HG03135 (cell line): ENCODE data around the gene TLR3.

Source experiments
- ATAC-seq: cut with Tn5 transposase; IDR thresholded peaks from one replicate; pipeline ENCODE4 v1.9.1; 2021; ENCODE audit warnings: mild to moderate bottlenecking, moderate library complexity; ENCODE audit not compliant: unreplicated experiment

Gene TLR3

DNA sequence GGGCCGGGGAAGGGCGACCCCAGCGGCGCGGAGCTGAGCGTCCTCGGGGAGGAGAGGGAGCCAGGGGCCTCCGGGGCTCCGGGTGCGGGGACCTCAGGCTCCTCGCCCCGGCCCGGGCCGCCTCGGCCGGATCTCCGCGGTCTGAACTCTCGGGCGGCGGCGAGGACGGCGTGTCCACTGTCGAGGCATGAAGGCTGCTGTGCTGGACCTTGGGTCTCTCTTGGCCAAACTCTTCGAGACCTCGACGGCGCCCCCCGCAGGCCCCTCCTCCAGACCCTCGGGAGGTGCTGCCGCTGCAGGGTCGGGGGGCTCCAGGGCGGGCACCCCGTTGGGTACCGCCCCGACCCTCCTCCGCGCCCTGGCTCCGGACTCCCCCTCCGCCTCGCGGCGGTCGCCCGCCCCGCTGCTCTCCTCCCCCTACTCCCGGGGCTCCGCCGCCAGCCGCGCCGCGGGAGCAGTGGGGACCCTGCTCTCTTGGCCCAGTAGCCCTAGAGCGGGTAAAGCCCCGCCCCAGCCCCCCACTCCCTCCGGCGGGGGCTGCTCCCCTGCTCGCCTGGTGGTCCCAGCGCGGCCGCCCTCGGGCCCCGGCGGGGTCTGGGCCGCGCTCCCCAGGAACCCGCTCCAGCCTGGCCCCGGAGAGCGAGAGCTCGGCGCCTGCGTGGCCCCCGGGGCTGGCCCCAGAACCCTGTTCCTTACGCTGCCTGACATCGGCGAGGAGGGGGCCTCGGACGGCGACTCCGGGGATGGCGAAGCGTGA is 36.1 kb downstream of the TLR3 start:
- peak; percentile 33 for ATAC-seq

DNA sequence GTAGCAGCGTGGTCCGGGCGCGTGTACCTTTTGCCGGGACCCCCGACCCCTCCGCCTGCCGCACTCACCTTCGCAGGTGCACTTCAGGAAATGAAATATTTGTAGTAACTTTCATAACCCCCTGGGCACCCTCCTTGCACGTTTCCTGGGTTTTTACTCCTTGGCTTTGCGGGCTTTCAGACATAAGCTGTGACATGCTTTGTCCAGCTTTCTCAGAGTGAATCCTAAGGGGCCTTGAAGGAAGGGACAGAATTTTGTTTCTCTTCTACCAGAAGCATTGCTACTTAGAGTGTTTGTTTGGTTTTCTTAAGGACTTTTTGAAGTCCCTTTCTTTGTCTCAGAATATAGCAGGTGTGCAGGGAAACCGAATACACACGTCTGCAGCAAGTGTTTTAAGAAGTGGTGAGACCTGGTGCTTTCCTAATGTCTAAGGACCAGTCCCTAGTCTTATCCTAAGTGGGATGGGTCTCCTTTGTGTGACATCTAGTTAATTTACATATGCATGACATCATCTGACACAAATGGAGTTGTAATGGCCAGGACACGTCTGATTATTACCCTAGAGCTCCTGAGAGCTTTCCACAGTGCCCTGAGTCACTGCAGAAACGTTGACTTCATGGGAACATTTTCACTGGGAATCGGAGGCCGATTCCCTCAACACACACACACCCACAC is 36.8 kb downstream of the TLR3 start:
- no peak for ATAC-seq

- ATAC-seq: no peak
Measured at GRCh38 chr4:186107947-186108346, 39.0 kb downstream of the TLR3 start.

GRCh38 chr4:186108391-186108790 is 39.4 kb downstream of the TLR3 start:
- ATAC-seq: no peak

GRCh38 chr4:186109245-186109644 is 40.3 kb downstream of the TLR3 start:
- no peak for ATAC-seq

- ATAC-seq: no peak
Measured at GRCh38 chr4:186116697-186117096, 47.7 kb downstream of the TLR3 start.

DNA sequence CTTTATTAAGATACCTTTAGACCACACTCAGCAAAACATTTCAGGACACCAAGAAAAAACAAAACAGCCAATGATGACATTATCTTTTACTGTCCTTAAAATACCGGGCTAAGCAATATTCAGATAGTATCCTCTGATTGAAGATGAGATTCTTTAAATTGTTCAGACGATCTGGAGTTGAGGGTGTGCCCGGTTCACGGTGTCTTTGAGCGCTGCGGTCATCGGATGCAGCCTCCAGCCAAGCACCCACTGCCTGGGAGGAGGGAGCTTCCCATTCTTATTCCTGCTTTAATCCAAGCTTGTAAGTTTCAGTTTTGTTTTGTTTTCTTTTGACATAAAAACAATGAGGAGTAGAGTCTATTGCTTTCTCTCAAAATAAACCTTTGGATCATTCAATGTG is 49.6 kb downstream of the TLR3 start:
- no peak for ATAC-seq

DNA sequence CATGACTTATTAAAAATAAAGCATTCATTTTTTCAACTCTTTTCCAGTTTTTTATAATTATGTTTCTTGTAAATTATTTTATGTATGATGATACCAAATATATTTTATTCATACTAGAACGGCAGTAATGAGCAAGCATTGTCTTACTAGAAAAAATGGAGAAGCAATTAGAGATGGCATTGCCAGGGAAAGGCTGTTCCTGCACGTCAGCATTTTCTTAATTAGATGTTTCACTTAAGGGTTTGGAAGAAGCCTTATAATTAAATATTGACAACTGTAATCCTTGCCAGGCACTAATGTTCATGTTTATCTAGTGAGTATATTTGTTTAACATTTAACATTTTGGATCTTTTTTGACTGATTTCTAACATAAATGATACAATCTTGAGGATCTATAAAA is 52.1 kb downstream of the TLR3 start:
- no peak for ATAC-seq

- ATAC-seq: no peak
Measured at GRCh38 chr4:186128842-186129241, 59.9 kb downstream of the TLR3 start.

DNA sequence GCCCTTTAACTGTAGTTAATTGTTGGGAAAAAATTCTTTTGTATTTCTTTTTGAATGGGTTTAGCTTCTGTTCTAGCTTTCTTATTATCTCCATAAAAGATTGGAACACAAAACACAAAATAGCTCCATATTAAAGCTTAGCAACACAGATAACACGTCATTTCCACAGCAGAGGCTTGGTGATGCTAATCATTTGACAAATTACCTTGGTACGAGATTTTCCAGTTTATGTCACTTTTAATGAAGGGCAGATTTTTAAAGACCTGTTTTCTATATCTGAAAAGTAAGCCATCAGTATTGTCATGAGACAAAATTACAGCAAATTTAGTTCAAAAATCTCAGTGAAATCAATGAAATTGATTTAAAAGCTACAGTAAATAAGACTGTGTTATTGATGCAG is 63.0 kb downstream of the TLR3 start:
- ATAC-seq: no peak

- no peak for ATAC-seq
Measured at GRCh38 chr4:186132577-186133242, 63.8 kb downstream of the TLR3 start.

- ATAC-seq: peak; percentile 99
Measured at GRCh38 chr4:186134257-186134656, 65.3 kb downstream of the TLR3 start.

GRCh38 chr4:186134861-186135260 is 65.9 kb downstream of the TLR3 start:
- no peak for ATAC-seq

- ATAC-seq: no peak
Measured at GRCh38 chr4:186137196-186137794, 68.3 kb downstream of the TLR3 start.
